ENCODE measurements around the gene PAPPA.

The PAPPA gene

GRCh38 chr9:116284518-116284917 lies 130.9 kb downstream of the PAPPA start:
- no peak for DNase-seq

GRCh38 chr9:116285320-116285719 lies 131.7 kb downstream of the PAPPA start:
- no peak for DNase-seq

- no peak for DNase-seq
Observed at GRCh38 chr9:116286297-116286696, 132.7 kb downstream of the PAPPA start.

GRCh38 chr9:116287721-116288120 lies 134.1 kb downstream of the PAPPA start:
- DNase-seq, result no peak

GRCh38 chr9:116288658-116289057 lies 135.1 kb downstream of the PAPPA start:
- no peak for DNase-seq

GRCh38 chr9:116297346-116297745 lies 143.8 kb downstream of the PAPPA start:
- DNase-seq, result no peak

- no peak for DNase-seq
Observed at GRCh38 chr9:116298249-116298648, 144.7 kb downstream of the PAPPA start.

GRCh38 chr9:116298878-116299391 lies 145.3 kb downstream of the PAPPA start:
- DNase-seq, result no peak

- DNase-seq, result no peak
Observed at GRCh38 chr9:116300360-116300870, 146.8 kb downstream of the PAPPA start.

GRCh38 chr9:116303270-116303669 lies 149.7 kb downstream of the PAPPA start:
- DNase-seq, result no peak

- DNase-seq, result no peak
Observed at GRCh38 chr9:116303886-116304538, 150.4 kb downstream of the PAPPA start.

GRCh38 chr9:116304761-116305160 lies 151.2 kb downstream of the PAPPA start:
- no peak for DNase-seq

- no peak for DNase-seq
Observed at GRCh38 chr9:116308076-116308475, 154.5 kb downstream of the PAPPA start.

- DNase-seq, result no peak
Observed at GRCh38 chr9:116309900-116310611, 156.5 kb downstream of the PAPPA start.

- no peak for DNase-seq
Observed at GRCh38 chr9:116312221-116312620, 158.6 kb downstream of the PAPPA start.

GRCh38 chr9:116313638-116314037 lies 160.0 kb downstream of the PAPPA start:
- no peak for DNase-seq

GRCh38 chr9:116316246-116316645 lies 162.7 kb downstream of the PAPPA start:
- DNase-seq, result no peak

GRCh38 chr9:116317503-116317902 lies 163.9 kb downstream of the PAPPA start:
- no peak for DNase-seq

GRCh38 chr9:116318468-116319374 lies 165.1 kb downstream of the PAPPA start:
- DNase-seq, result no peak

- no peak for DNase-seq
Observed at GRCh38 chr9:116319480-116319879, 165.9 kb downstream of the PAPPA start.

- DNase-seq, result no peak
Observed at GRCh38 chr9:116320290-116320689, 166.7 kb downstream of the PAPPA start.

GRCh38 chr9:116322521-116322920 lies 168.9 kb downstream of the PAPPA start:
- no peak for DNase-seq

GRCh38 chr9:116323012-116323411 lies 169.4 kb downstream of the PAPPA start:
- DNase-seq, result no peak
